HG03521 (cell line): Measurements from ENCODE around the gene LAYN.

ENCODE experiments used
- ATAC-seq: cut with Tn5 transposase; IDR thresholded peaks from one replicate; pipeline ENCODE4 v1.9.1; 2021; ENCODE audit warnings: mild to moderate bottlenecking, moderate library complexity; ENCODE audit not compliant: unreplicated experiment

LAYN gene

GRCh38 chr11:111531136-111531535 lies 9.4 kb upstream of the LAYN start:
- no peak for ATAC-seq

- peak; percentile 64 for ATAC-seq
Measured at GRCh38 chr11:111531687-111532364, 8.7 kb upstream of the LAYN start.

DNA sequence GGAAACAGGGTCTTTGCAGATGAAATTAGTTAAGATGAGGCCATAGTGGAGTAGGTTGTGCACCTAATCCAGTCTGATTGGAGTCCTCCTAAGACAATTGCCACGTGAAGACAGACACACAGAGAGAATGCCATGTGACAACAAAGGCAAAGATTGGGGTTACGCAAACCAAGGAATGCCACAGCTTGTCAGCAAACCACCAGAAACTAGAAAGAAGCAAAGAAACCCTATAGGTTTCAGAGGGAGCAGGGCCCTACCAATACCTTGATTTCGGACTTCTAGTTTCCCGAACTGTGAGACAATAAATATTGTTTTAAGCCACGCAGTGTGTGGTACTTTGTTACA lies 8.2 kb upstream of the LAYN start:
- no peak for ATAC-seq

GRCh38 chr11:111535281-111535680 lies 5.2 kb upstream of the LAYN start:
- no peak for ATAC-seq

GRCh38 chr11:111537336-111537860 lies 3.1 kb upstream of the LAYN start:
- no peak for ATAC-seq

DNA sequence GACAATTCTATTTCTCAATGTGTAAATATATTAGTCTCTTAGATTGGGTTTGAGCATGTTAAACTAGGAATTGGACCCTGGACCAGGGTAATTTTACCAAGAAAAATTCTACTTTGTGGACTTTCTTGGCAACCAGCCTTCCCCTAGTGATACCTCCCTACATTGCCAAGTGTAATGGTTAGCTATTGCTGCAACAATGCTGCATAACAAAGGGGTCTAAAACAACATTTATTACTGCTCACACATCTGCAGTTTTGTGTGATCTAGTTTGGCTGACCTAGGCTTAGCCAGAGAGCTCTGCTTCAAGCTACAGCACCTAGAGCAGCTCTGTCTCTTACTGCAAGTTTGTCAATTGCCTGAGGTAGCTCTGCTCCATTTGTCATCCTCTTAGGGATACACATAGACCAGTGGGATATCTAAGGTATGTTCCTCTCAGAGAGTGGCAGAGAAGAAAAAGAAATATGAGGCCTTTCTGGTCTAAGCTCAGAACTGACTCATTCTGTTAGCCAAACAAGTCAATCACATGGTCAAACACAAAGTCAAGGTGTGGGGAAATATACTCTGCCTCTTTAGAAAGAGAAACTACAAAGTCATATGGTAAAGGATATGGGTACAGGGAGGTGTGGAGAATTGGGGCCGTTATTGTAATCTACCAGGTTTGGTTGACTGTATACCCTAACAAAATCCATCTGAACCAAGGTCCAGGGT lies 2.0 kb upstream of the LAYN start:
- no peak for ATAC-seq

DNA sequence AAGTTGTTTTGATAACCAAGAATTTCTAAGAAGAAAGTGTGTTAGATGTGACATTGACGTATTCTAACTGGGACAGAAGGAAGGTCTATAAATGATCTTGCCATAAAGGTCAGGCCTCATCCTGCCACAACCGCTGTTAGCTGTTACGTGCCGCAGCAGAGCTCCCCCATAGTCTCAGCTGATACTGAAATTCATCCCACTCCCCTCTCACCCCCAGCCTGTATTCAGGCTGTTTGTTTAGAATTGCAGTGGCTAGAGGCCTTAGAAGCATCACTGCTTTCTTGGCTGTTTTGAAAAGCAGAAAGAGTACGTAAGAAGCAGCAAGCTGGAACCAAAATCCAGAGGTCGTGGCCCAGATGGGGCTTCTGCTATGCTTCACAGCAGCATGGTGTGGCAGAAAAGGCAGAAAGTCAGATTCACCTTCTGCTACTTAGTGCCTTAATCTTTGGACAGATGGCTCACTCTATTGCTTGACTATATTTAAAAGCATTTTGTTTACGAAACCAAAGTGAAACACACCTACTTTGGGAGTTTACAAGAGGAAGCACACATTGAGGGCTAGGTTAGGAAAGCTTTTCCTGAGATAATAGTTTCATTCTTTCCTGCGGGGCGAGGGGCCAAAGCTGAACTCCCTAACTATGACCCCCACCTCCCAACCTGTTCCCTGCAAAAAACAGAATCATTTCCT lies 950 bp upstream of the LAYN start:
- no peak for ATAC-seq

GRCh38 chr11:111540937-111541253 lies 375 bp downstream of the LAYN start:
- no peak for ATAC-seq

GRCh38 chr11:111541254-111542061 lies 938 bp downstream of the LAYN start:
- ATAC-seq = no peak

- no peak for ATAC-seq
Measured at GRCh38 chr11:111542606-111543275, 2.2 kb downstream of the LAYN start.

- no peak for ATAC-seq
Measured at GRCh38 chr11:111548525-111548924, 8.0 kb downstream of the LAYN start.

DNA sequence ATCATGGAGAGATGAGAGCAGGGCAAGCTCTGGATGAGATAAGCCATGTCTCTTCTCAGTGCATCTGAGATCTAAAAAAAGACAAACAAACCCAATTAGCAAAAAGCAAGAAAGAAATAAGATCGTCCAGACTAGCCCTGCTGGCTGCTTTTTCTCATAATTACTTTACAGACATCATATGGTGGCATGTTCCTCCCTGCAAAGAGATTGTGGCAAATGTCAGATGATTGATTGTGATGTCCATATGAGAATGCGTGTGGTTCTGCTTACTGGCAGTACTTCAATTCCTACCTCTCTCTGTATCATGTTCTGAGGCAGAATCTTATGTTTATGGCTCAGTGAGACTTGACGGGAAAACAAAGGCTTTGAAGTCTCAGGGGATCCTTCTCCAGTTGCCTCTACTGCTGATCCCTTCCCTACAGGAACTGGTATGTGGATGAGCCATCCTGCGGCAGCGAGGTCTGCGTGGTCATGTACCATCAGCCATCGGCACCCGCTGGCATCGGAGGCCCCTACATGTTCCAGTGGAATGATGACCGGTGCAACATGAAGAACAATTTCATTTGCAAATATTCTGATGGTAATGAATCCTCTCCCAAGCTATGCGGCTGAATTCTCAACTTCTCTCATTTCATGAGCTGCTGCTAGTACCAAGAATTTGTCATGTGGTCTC lies 8.8 kb downstream of the LAYN start:
- no peak for ATAC-seq

DNA sequence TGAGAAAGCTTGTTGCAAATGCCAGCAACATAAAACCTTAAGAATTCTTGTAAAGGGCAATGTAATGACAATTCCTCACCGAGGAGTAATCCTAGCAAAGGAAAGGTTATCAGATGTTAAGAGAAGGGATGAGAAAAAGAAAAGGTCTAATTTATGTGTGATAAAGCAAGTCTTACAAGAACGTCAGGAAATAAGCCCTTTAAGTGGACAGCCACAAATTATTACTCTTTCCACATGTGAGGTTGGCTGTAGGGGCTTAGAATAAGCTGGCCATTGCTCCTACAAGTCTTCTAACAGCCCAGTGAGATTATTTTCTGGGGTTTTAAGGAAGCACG lies 9.3 kb downstream of the LAYN start:
- no peak for ATAC-seq

DNA sequence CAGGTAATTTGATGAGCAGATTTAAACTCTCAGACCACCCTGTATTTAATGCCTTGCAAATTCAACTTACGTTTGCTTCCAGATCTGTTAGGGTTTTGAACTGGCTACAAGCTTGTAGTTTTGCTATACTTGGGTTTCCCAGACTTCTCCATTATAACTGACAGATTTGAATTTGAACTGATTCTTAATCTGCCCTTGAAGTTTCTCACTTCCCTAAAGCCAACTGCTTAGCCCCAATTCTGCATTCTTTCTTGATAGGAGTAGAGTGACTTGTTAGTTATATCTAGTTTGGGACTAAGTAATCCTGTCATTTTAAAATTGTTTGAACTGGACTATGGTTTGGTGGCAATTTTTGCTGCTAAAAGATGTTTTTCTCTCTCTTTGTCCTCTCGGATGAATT lies 9.7 kb downstream of the LAYN start:
- ATAC-seq = no peak

DNA sequence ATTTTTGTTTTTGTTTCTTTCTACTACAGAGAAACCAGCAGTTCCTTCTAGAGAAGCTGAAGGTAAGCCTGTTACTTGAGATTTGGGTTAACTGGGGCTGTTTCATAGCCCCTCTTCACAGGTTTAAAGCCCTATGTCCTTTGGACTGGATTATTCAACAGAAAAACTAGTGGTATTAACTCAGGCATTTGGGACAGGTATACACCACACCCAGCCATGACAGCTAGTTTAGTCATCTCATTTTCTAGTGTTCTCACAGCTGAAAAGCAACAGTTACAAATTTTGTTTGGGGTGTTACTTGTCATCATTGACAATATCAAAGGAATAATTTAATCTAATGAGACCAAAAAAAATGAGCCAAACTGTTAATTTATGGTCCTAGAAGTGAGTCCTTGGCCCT lies 14.0 kb downstream of the LAYN start:
- ATAC-seq = no peak

GRCh38 chr11:111555255-111555654 lies 14.7 kb downstream of the LAYN start:
- ATAC-seq = no peak

DNA sequence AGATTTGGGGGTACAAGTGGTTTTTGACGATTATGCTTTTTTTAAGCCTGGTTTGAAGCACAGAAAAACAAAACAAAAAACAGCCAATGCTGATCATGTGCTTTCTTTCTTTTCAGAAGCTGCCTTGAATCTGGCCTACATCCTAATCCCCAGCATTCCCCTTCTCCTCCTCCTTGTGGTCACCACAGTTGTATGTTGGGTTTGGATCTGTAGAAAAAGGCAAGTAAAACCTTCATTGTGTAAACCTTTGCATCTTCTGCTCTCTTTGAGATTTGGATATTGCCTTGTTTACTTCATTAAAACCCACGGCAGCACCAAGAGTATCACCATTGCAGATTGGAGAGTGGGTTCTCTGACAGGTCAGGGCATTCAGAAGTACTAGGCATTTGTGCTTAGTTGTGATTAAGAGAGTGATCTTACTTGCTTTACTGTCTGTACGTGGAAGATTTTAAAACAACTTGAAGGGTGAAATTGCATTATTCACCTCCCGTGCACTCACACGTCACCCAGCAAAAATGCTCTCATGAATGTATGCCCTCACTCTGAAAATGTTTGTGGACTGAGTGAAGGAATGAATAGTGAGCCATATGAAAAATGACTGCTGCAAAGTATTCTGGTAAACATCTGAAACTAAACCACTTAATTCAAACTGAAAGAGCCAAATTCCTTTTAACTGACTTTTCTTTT lies 17.0 kb downstream of the LAYN start:
- no peak for ATAC-seq

- ATAC-seq = no peak
Measured at GRCh38 chr11:111559800-111560464, 19.4 kb downstream of the LAYN start.

DNA sequence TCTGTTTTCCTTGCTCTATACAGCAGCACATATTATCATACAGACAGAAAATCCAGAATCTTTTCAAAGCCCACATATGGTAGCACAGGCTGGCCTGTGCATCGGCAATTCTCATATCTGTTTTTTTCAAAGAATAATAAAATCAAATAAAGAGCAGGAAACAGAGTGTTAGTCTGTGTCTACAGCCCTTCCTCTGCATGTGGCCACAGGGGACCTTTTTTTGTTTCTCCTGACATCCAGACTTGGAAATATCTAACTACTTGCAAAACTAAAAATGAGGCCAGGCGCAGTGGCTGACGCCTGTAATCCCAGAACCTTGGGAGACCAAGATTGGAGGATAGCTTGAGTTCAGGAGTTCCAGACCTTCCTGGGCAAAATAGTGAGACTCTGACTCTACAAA lies 20.3 kb downstream of the LAYN start:
- ATAC-seq = no peak
